Islet precursor cell (in vitro differentiated cells): Measurements from ENCODE around the gene ALK.
A peak's percentile ranks its signal among the peaks of the same experiment; 100 is the strongest.

Experiments used
- DNase-seq: peaks from one replicate; pipeline ENCODE4 v3.0.0-alpha.2; 2018

The ALK gene

GRCh38 chr2:29573147-29573546, 348.2 kb downstream of the ALK start:
- DNase-seq = peak; percentile 12

DNA sequence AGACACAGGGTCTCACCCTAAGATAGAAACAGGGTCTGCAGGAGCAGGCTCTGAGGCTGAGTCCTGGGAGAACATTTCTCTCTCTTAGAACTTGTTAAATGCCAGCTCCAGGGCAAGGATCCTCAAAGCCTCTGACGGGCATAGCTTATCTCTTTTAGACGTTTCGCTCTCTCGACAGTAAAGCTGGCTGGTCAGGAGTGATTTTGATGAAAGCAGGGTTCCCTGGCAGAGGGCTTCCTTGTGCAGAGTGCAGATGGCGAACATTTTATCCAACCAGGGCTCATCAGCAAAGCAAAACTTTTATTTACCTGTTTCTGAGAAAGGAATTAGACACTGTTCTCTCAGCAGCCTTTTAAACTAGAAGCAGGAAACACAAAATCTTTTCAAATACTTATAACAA, 350.8 kb downstream of the ALK start:
- peak; percentile 23 for DNase-seq

DNA sequence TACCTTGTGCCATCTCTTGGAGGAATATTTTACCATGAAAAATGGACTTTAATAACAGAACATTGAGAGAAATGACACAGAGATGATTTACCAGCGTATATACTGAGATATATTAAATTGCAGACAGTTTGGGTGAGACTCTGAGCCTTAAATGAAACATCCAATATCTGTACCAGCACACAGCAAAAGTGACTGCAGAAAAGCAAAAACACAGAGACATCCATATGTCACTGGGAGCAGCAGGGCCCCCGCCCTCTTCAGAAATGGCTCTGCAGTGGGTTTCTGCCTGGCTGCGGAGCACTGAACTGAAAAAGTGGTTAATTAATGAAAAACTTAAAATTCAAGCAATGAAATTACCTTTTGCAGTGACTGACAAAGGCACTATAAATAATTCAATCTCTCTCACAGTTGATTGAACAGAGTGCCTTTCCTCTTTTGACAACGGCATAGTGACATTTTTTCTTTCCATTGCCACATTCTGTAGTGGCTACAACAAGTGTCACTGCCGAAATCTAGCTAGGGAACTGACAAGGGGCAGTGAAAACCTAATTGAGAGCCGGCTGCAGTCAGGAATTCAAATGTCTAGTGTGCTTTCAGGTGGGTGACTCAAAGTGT, 353.4 kb downstream of the ALK start:
- DNase-seq = peak; percentile 3

DNA sequence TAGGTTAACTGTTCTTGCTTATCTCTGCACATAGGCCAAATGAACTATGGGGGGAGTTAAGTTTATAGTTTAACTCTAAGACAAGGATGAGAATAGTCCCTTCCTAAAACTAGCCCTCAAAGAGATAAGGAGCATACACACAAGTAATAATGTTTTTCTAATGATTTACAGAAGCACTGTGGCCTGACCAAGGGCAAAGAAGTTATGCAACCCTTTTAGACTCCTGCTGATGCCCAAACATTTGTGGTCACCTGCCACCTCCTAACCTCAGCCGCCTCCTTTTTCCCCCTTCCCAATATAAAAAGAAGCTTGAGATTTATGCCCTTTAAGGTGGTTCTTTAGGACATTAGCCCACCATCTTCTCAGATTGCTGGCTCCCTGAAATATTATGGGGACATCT, 357.7 kb downstream of the ALK start:
- DNase-seq = no peak

- DNase-seq = no peak
These were observed 358.5 kb downstream of the ALK start for GRCh38 chr2:29562896-29563295.

DNA sequence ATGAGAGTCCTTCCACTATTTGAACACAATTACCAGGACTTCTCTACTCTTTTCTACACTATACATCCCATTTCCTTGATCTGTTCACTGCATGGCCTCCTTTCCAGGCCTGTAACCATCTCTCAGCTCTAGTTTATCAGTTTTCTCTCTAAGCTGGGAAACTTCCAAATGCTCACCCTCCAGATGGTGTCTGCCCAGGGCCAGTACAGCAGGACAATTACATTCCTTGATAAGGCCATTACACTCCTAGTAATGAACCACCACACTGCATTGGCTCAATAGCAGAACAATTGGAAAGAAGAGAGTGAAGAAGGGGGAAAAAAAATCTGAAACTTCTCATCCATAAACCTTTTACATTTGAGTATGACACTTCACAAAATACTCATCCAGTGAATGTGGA, 359.1 kb downstream of the ALK start:
- DNase-seq = no peak

DNA sequence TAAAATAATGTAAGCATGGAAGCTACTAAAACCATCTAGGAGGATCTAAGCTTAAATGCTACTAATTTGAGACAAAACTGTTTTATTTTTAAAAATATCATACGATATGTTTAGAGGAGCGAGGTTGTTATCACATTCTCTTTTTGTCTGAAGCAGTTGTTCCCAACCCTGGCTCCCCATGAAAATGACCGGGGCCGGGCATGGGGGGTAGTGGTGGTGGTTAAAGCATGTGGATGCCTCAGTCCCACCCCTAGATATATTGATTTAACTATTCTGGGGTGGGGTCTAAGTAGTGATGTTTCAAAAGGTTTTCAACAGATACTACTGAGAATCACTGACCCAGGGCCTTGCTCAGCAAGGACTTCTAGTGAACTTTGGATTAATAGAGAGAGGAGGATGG, 359.8 kb downstream of the ALK start:
- DNase-seq = no peak

GRCh38 chr2:29561181-29561580, 360.2 kb downstream of the ALK start:
- no peak for DNase-seq

- no peak for DNase-seq
These were observed 360.8 kb downstream of the ALK start for GRCh38 chr2:29560566-29560965.

- no peak for DNase-seq
These were observed 361.4 kb downstream of the ALK start for GRCh38 chr2:29560030-29560429.

- DNase-seq = no peak
These were observed 361.8 kb downstream of the ALK start for GRCh38 chr2:29559578-29559977.

- DNase-seq = no peak
These were observed 363.3 kb downstream of the ALK start for GRCh38 chr2:29558097-29558496.

DNA sequence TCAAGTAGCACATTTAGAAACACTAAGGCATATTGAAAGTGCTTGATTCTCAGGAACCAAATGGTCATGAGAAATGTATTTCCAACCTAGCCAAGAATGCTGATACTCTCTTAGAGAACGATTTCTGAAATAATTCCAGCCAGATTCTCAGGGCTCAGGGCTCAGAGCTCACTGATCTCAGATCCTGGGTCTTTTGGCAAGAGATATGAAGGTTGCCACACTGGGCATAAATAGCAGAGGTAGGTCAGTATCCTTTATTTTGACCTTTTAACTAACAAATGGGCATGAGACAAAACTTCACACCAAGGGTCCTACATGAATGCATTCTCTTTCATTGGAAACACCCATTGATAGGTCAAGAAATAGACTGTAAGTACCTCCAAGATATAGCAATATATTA, 364.1 kb downstream of the ALK start:
- DNase-seq = no peak

DNA sequence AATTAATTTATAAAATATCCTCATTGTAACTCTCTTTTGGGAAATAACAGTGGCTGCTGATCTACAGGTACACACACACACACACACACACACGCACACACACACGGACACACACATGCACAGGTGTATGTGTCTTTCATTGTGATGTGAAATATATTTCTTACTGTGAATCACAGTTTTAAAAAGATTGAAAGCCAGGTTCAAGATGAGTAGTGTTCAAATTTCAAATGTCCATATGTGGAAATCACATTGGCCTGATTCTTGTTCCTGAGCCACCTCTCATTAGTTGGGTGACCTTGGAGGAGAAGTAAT, 372.4 kb downstream of the ALK start:
- no peak for DNase-seq

- peak; percentile 18 for DNase-seq
These were observed 376.5 kb downstream of the ALK start for GRCh38 chr2:29544917-29545316.

DNA sequence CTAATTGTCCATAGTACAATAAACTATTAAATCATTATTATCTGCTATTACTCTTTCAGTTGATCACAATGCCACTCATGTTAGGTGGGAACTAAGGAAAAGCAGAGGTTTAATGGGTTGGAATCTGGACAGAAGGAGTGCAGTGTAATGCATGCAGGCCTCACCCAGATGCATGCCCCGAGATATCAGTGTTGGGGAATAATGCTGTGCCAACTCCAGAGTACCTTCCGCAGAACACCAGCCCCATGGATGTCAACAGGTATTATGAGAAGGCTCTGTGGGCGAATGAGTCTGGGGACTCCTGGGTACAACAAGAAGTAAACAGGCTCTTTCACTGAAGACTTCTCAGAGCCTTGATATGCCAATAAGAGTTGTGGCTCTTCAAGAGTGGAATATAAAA, 377.4 kb downstream of the ALK start:
- DNase-seq = peak; percentile 8

DNA sequence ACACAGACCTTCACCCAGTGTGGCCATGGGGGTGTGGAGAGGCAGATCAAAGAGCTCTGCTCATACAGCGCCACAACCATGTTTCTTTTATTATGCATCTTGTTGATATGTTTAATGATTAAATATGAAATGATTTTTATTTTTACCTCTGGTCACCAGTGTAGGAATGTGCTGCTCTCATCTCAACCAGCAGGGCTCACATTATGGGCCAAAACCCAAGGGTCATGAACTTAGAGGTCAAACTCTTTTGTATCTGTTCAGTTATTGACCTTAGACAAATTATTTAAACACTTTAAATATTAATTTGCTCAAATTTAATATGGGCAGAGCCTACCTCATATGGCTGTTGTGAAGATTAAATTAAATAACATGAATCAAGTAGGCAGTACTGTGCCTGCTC, 386.2 kb downstream of the ALK start:
- no peak for DNase-seq

DNA sequence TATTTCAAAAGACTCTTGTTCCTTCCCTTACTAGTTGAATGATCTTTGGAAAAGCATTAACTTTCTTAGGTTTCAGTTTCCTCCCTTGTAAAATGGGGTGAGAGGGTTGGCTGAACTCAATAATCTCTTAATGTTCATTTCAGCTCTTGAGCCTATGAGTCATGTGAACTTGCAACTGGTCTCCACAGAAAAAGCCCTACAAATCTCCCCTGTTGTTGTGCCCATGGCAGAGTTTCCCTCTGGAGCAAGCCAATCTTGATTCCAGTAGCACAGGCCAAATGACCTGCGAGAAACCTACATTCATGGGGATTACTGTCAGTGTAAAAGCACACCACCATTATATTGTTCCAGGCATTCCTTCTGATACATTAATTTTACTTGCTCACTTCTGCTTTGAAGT, 388.9 kb downstream of the ALK start:
- no peak for DNase-seq

DNA sequence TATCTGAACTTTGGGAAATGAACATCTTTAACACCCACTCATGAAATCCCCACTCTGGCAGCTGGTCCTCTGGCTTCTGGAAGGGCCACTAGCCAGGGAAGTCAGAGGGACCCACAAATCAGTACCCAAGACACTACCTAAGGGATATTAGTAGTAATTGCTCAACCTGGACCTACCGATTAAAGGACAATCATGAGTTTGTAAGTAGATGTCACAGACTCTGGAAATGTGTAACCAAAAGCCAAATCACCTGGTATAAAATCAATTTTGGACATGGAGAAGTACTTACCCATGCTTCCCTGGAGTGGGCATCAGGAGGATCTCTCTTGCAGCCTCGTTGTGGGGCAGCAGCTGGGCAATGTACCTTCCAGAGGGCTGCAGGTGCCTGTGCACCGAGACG, 389.8 kb downstream of the ALK start:
- no peak for DNase-seq

- peak; percentile 76 for DNase-seq
These were observed 391.1 kb downstream of the ALK start for GRCh38 chr2:29530281-29530680.

DNA sequence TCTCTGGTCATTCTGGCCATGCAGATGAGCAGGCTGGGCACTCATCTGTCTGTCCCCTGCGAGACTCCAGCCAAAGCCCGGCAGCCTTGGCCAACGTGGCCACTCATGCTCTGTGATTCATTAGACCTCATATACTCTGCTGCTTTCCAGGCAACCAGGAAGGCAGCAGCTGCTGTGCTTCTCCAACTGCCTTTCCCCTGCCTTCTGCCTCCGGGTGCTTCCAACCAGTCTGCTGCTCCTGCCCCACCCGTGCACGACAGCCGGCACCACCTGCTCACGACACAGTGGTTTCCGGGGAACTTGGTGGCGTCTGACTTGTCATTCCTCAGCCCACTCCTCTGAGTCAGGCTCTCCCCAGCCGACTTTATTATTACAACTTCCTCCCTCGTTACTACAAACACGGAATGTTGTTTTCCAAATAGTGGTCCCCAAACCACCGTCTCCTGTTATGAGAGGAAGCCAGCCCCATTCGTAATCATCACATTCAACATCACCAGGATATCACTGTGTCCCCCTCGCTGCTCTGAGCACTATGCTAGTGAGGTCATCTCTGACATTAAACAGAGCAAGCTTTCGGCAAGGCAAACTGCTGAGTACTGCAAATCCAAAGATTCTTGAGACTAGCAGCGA, 392.4 kb downstream of the ALK start:
- DNase-seq = peak; percentile 82

DNA sequence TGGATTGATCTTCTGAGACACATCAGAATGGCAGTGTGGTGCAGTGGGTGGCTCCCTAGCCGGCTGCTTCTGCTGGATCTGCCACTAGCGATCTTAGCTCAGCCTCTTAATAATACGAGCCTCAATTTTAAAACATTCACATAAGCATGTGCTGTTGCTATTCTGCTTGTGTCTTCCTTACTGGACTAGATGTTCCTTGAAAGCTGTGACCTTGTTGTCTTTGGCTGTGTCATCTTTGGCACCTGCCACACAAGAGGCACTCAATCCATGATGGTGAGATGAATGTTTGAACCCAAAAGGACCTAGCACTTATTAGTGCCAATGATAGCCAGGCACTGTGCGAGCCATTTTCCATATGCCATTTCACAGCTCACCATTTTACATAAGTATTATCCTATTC, 393.0 kb downstream of the ALK start:
- no peak for DNase-seq

DNA sequence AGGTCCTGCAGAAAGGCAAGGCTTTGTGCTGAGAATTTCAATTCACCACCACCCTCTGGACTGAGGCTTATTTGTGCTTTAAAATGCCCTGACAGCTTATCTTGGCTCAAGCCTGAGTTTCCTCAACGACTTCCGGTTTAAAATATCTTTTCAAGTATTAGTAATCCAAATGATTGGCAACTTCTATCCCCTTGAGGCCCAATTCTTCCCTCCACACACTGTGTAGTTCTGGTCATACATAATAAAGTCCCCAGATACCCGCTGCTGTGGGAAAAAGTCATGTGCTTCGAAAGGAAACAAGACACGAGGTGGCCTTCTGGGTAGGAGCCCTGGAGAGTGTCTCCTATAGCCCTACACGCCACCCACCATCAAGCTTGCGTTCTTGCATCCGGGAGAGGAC, 393.4 kb downstream of the ALK start:
- no peak for DNase-seq

GRCh38 chr2:29526587-29527586, 394.5 kb downstream of the ALK start:
- DNase-seq = no peak
